Stimulated activated CD8-positive, alpha-beta memory T cell treated with anti-CD3 and anti-CD28 coated beads, Interleukin-12 subunit alpha, Interleukin-12 subunit beta, amount 100 ng/mL, for 24 hours (primary cell): Measurements from ENCODE around the gene SORD.
"Not testable (repeated sequence)": the region's sequence is repeated elsewhere in the genome, so short reads cannot be mapped to it uniquely, and the experiment has no call there.

Source experiments
- DNase-seq: peaks from one replicate; pipeline ENCODE4 v3.0.0-alpha.2; 2020; ENCODE audit errors: extremely low read depth

SORD gene

GRCh38 chr15:45024649-45025048, 1.7 kb downstream of the SORD start:
- DNase-seq = not testable (repeated sequence)

- not testable (repeated sequence) for DNase-seq
Measured at GRCh38 chr15:45025627-45026026, 2.6 kb downstream of the SORD start.

- DNase-seq = no peak
Measured at GRCh38 chr15:45026651-45027190, 3.7 kb downstream of the SORD start.

GRCh38 chr15:45027220-45027619, 4.2 kb downstream of the SORD start:
- DNase-seq = no peak

- no peak for DNase-seq
Measured at GRCh38 chr15:45030743-45031142, 7.7 kb downstream of the SORD start.

- DNase-seq = not testable (repeated sequence)
Measured at GRCh38 chr15:45031522-45032028, 8.6 kb downstream of the SORD start.

- not testable (repeated sequence) for DNase-seq
Measured at GRCh38 chr15:45032501-45032900, 9.5 kb downstream of the SORD start.

GRCh38 chr15:45034087-45034486, 11.1 kb downstream of the SORD start:
- DNase-seq = not testable (repeated sequence)

- DNase-seq = not testable (repeated sequence)
Measured at GRCh38 chr15:45034600-45035375, 11.8 kb downstream of the SORD start.

GRCh38 chr15:45036812-45037781, 14.1 kb downstream of the SORD start:
- DNase-seq = peak; percentile 11

GRCh38 chr15:45037936-45038335, 14.9 kb downstream of the SORD start:
- no peak for DNase-seq

GRCh38 chr15:45040396-45040795, 17.4 kb downstream of the SORD start:
- DNase-seq = not testable (repeated sequence)

- not testable (repeated sequence) for DNase-seq
Measured at GRCh38 chr15:45041538-45041937, 18.5 kb downstream of the SORD start.

- DNase-seq = not testable (repeated sequence)
Measured at GRCh38 chr15:45042859-45043258, 19.9 kb downstream of the SORD start.

- not testable (repeated sequence) for DNase-seq
Measured at GRCh38 chr15:45044270-45044669, 21.3 kb downstream of the SORD start.

GRCh38 chr15:45048449-45048793, 25.4 kb downstream of the SORD start:
- DNase-seq = not testable (repeated sequence)

GRCh38 chr15:45048794-45049631, 26.0 kb downstream of the SORD start:
- no peak for DNase-seq

- no peak for DNase-seq
Measured at GRCh38 chr15:45050587-45050986, 27.6 kb downstream of the SORD start.

- not testable (repeated sequence) for DNase-seq
Measured at GRCh38 chr15:45052676-45053075, 29.7 kb downstream of the SORD start.

- DNase-seq = not testable (repeated sequence)
Measured at GRCh38 chr15:45058690-45059675, 36.0 kb downstream of the SORD start.
